ENCODE measurements around the gene DDX10. TPM values are rescaled to one million over a fixed set of nuclear protein-coding genes. Genes with fewer than 3 reads are reported as not detected.

Gene DDX10
- total RNA-seq, 1 donor from 2014 or later = 24.5 TPM

DNA sequence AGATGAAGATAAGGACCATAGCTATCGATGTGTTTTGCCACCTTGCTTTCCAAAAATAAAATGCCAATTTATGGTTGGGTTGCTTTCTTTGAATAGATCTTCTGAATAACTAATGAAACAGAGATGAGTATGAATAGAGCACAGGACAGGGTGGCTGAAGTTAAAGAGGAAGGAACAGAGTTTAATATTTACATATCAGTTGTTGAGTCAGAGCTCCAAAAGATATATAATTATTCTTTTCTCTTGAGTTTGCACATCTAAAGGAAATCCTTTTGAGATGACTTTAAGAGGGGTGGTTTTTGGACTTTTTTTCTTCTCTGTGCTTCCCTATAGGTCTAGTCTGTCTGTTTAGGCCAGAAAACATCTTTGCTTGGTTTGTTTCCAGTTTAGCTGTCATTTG lies 115.2 kb downstream of the DDX10 start:
- DNase-seq (ENCODE audit: low read depth) = no peak
- TF ChIP-seq, protein P1, sequence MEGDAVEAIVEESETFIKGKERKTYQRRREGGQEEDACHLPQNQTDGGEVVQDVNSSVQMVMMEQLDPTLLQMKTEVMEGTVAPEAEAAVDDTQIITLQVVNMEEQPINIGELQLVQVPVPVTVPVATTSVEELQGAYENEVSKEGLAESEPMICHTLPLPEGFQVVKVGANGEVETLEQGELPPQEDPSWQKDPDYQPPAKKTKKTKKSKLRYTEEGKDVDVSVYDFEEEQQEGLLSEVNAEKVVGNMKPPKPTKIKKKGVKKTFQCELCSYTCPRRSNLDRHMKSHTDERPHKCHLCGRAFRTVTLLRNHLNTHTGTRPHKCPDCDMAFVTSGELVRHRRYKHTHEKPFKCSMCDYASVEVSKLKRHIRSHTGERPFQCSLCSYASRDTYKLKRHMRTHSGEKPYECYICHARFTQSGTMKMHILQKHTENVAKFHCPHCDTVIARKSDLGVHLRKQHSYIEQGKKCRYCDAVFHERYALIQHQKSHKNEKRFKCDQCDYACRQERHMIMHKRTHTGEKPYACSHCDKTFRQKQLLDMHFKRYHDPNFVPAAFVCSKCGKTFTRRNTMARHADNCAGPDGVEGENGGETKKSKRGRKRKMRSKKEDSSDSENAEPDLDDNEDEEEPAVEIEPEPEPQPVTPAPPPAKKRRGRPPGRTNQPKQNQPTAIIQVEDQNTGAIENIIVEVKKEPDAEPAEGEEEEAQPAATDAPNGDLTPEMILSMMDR (IDR thresholded peaks at IDR 0.05; ENCODE audit: insufficient read depth, low read length, poor library complexity, severe bottlenecking) = no peak
- no peaks in the 10 kb centered on the region for H3K36me3 ChIP-seq (ENCODE audit: control insufficient read depth, insufficient read depth, low read length)
- H3K4me3 ChIP-seq (ENCODE audit: low read depth, low read length) = no peak overlapping the region
- no peaks in the 10 kb centered on the region for H3K27me3 ChIP-seq (ENCODE audit: control insufficient read depth, insufficient read depth, low read length)

DNA sequence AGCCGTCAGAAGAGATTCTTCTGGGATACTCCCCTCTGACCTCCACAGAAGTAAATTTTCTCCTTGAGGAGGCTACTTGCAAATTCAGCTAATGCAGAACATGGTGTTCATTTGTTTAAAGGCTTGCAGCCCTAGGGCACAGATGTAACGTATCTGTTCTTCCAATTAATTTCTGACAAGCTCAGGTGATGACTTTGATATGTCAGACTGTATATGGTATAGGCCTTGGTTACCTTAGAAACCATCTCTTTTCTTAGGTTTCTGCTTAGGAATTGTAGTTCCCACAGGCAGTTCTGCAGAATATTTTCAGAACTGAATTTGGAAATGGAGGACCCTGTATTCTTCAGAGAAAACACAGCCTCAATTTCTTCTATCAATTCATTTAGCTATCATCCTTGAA lies 117.1 kb downstream of the DDX10 start:
- Histone ChIP-seq H3K36me3 (ENCODE audit: control insufficient read depth, insufficient read depth, low read length) (no peaks in the 10 kb centered on the region), H3K27me3 (ENCODE audit: control insufficient read depth, insufficient read depth, low read length) (no peaks in the 10 kb centered on the region), H3K4me3 (ENCODE audit: low read depth, low read length) (no peak overlapping the region)
- TF ChIP-seq, protein P1 (IDR thresholded peaks at IDR 0.05; ENCODE audit: insufficient read depth, low read length, poor library complexity, severe bottlenecking) = no peak
- no peak for DNase-seq (ENCODE audit: low read depth)

DNA sequence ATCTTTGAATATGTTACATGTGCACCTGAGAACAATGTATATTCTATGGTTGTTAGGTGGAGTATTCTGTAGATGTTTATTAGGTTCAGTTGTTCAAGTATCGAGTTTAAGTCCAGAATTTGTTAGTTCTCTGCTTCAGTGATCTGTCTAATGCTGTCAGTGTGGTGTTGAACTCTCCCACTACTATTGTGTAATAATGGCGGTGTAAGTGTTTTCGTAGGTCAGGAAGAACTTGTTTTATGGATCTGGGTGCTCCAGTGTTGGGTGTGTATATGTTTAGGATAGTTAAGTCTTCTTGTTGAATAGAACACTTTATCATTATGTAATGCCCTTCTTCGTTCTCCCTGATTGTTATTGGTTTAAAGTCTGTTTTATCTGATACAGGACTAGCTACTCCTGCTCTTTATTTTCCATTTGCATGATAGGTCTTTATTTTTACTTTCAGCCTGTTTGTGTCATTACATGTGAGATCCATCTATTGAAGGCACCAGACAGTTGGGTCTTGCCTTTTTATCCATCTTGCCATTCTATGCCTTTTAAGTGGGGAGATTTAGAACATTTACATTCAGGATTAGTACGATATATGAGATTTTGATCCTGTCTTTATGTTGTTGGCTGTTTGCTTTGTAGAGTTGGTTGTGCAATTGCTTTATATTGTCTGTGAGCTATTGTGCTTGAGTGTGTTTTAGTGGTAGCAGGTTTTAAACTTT lies 121.6 kb downstream of the DDX10 start:
- no peak overlapping the region for H3K4me3 ChIP-seq (ENCODE audit: low read depth, low read length)
- H3K27me3 ChIP-seq (ENCODE audit: control insufficient read depth, insufficient read depth, low read length) = no peaks in the 10 kb centered on the region
- no peak for DNase-seq (ENCODE audit: low read depth)
- no peaks in the 10 kb centered on the region for H3K36me3 ChIP-seq (ENCODE audit: control insufficient read depth, insufficient read depth, low read length)
- TF ChIP-seq, protein P1 (IDR thresholded peaks at IDR 0.05; ENCODE audit: insufficient read depth, low read length, poor library complexity, severe bottlenecking) = no peak

DNA sequence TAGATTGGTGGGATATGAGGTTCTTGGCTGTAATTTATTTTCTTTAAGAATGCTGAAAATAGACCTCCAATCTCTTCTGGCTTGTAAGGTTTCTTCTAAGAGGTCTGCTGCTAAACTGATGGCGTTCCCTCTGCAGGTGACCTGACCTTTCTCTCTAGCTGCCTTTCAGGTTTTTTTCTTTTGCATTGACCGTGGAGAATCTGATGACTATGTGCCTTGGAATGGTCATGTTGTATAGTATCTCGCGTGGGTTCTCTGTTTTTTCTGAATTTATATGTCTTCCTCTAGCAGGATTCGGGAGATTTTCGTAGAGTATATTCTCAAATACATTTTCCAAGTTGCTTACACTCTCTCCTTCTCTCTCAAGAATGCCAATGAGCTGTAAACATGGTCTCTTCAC lies 122.2 kb downstream of the DDX10 start:
- DNase-seq (ENCODE audit: low read depth) = no peak
- TF ChIP-seq, protein P1 (IDR thresholded peaks at IDR 0.05; ENCODE audit: insufficient read depth, low read length, poor library complexity, severe bottlenecking) = no peak
- Histone ChIP-seq H3K27me3 (ENCODE audit: control insufficient read depth, insufficient read depth, low read length) (no peaks in the 10 kb centered on the region), H3K4me3 (ENCODE audit: low read depth, low read length) (no peak overlapping the region), H3K36me3 (ENCODE audit: control insufficient read depth, insufficient read depth, low read length) (no peaks in the 10 kb centered on the region)

DNA sequence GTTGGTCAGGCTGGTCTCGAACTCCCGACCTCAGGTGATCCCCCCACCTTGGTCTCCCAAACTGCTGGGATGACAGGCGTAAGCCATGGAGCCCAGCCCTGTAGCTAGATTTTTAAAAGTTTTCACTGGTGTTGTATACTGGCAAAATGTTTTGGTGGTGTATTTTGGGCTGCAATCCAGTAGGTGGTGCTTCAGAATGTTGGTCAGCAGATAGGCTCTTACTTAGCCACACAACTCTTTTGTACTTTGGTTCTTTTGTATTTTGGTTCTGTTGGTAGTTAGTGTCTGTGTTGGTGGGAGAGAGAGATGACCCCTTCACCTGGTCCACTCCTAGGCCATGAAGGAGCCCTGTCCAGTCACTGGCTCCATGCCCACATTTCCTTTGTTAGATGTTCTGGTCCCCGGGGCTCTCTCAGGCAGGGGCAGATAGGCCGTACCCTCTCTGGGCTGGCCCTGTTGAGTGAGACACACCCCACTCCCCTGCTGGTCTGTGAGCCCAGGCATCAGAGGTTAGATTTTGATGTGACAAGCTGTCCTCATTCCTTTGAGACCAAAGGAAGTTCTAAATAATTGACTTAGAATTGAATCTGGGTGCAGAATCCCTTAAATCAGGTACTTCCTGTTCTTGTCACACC lies 123.8 kb downstream of the DDX10 start:
- TF ChIP-seq, protein P1 (IDR thresholded peaks at IDR 0.05; ENCODE audit: insufficient read depth, low read length, poor library complexity, severe bottlenecking) = peak; percentile 30
- no peaks in the 10 kb centered on the region for H3K27me3 ChIP-seq (ENCODE audit: control insufficient read depth, insufficient read depth, low read length)
- no peak overlapping the region for H3K4me3 ChIP-seq (ENCODE audit: low read depth, low read length)
- H3K36me3 ChIP-seq (ENCODE audit: control insufficient read depth, insufficient read depth, low read length) = no peaks in the 10 kb centered on the region
- DNase-seq (ENCODE audit: low read depth) = no peak
